ENCODE measurements around the gene NAT9.

Gene NAT9

GRCh38 chr17:74779948-74780400, 3.8 kb upstream of the NAT9 start:
- TF ChIP-seq ZNF274 (IDR thresholded peaks at IDR 0.05; ENCODE audit: low read depth, low read length), result no peak
- H3K4me3 ChIP-seq (ENCODE audit: low read length), result no peak overlapping the region

- TF ChIP-seq ZNF274 (IDR thresholded peaks at IDR 0.05; ENCODE audit: low read depth, low read length), result no peak
- H3K4me3 ChIP-seq (ENCODE audit: low read length), result no peak overlapping the region
Observed at GRCh38 chr17:74779501-74779900, 3.4 kb upstream of the NAT9 start.

- TF ChIP-seq ZNF274 (IDR thresholded peaks at IDR 0.05; ENCODE audit: low read depth, low read length), result no peak
- H3K4me3 ChIP-seq (ENCODE audit: low read length), result no peak overlapping the region
Observed at GRCh38 chr17:74778960-74779359, 2.8 kb upstream of the NAT9 start.

GRCh38 chr17:74777901-74778515, 1.9 kb upstream of the NAT9 start:
- no peak for TF ChIP-seq ZNF274 (IDR thresholded peaks at IDR 0.05; ENCODE audit: low read depth, low read length)
- no peak overlapping the region for H3K4me3 ChIP-seq (ENCODE audit: low read length)

- H3K4me3 ChIP-seq (ENCODE audit: low read length), result peak overlapping the region; percentile 74
- no peak for TF ChIP-seq ZNF274 (IDR thresholded peaks at IDR 0.05; ENCODE audit: low read depth, low read length)
Observed at GRCh38 chr17:74776990-74777389, 845 bp upstream of the NAT9 start.

- TF ChIP-seq ZNF274 (IDR thresholded peaks at IDR 0.05; ENCODE audit: low read depth, low read length), result no peak
Observed at GRCh38 chr17:74775409-74776043, 619 bp downstream of the NAT9 start.

GRCh38 chr17:74773871-74774286, 2.3 kb downstream of the NAT9 start:
- no peak for TF ChIP-seq ZNF274 (IDR thresholded peaks at IDR 0.05; ENCODE audit: low read depth, low read length)
- H3K4me3 ChIP-seq (ENCODE audit: low read length), result no peak overlapping the region

More at GRCh38 chr17:74775409-74776043, 619 bp downstream of the NAT9 start:
- peak overlapping the region; percentile 85 for H3K4me3 ChIP-seq (ENCODE audit: low read length)

- no peak overlapping the region for H3K4me3 ChIP-seq (ENCODE audit: low read length)
- TF ChIP-seq ZNF274 (IDR thresholded peaks at IDR 0.05; ENCODE audit: low read depth, low read length), result no peak
Observed at GRCh38 chr17:74773414-74773813, 2.7 kb downstream of the NAT9 start.

GRCh38 chr17:74772053-74772452, 4.1 kb downstream of the NAT9 start:
- H3K4me3 ChIP-seq (ENCODE audit: low read length), result no peak overlapping the region
- no peak for TF ChIP-seq ZNF274 (IDR thresholded peaks at IDR 0.05; ENCODE audit: low read depth, low read length)

- TF ChIP-seq ZNF274 (IDR thresholded peaks at IDR 0.05; ENCODE audit: low read depth, low read length), result no peak
- H3K4me3 ChIP-seq (ENCODE audit: low read length), result no peak overlapping the region
Observed at GRCh38 chr17:74771319-74771914, 4.7 kb downstream of the NAT9 start.

GRCh38 chr17:74770498-74771318, 5.4 kb downstream of the NAT9 start:
- no peak overlapping the region for H3K4me3 ChIP-seq (ENCODE audit: low read length)
- no peak for TF ChIP-seq ZNF274 (IDR thresholded peaks at IDR 0.05; ENCODE audit: low read depth, low read length)

GRCh38 chr17:74769856-74770497, 6.2 kb downstream of the NAT9 start:
- no peak overlapping the region for H3K4me3 ChIP-seq (ENCODE audit: low read length)
- no peak for TF ChIP-seq ZNF274 (IDR thresholded peaks at IDR 0.05; ENCODE audit: low read depth, low read length)

- H3K4me3 ChIP-seq (ENCODE audit: low read length), result no peak overlapping the region
- no peak for TF ChIP-seq ZNF274 (IDR thresholded peaks at IDR 0.05; ENCODE audit: low read depth, low read length)
Observed at GRCh38 chr17:74769266-74769855, 6.8 kb downstream of the NAT9 start.

GRCh38 chr17:74768763-74769114, 7.4 kb downstream of the NAT9 start:
- no peak overlapping the region for H3K4me3 ChIP-seq (ENCODE audit: low read length)
- TF ChIP-seq ZNF274 (IDR thresholded peaks at IDR 0.05; ENCODE audit: low read depth, low read length), result no peak
